ENCODE data around the gene NDUFB4. TPM values are rescaled to one million over a fixed set of nuclear protein-coding genes. Genes with fewer than 3 reads are reported as not detected.
"Not testable (repeated sequence)": the region's sequence is repeated elsewhere in the genome, so short reads cannot be mapped to it uniquely, and the experiment has no call there.

NDUFB4 gene
- total RNA-seq, 1 experiment from 2014 or later, result 96.1 TPM

GRCh38 chr3:120636795-120637401 lies 40.8 kb downstream of the NDUFB4 start:
- H3K27me3 Mint-ChIP-seq (ENCODE audit: insufficient read depth, unreplicated experiment), result no peaks in the 10 kb centered on the region
- intact Hi-C loops (cut with micrococcal nuclease), result no loop called here
- ChIA-PET POLR2A (no interaction called here), CTCF (interaction anchor here (0.6 kb wide), 2 partner anchors 55 to 361 kb away, joined by 3 read pairs; no protein-coding TSS in a partner anchor)
- BruUV-seq (replicated peaks), result no TSS peak
- H3K9me3 Mint-ChIP-seq (ENCODE audit: unreplicated experiment), result no peaks in the 10 kb centered on the region
- DNase-seq (ENCODE audit: unreplicated experiment), result no peak
- TF ChIP-seq CTCF (IDR thresholded peaks at IDR 0.05; ENCODE audit: unreplicated experiment), result no peak
- peaks cover 6% of the 10 kb centered on the region for H3K4me1 Mint-ChIP-seq (ENCODE audit: insufficient read depth, unreplicated experiment)
- H3K27ac Mint-ChIP-seq (ENCODE audit: low read depth, unreplicated experiment), result no peak overlapping the region
- H3K4me3 Mint-ChIP-seq (ENCODE audit: unreplicated experiment), result no peak overlapping the region
- no peaks in the 10 kb centered on the region for H3K36me3 Mint-ChIP-seq (ENCODE audit: insufficient read depth, unreplicated experiment)

GRCh38 chr3:120637851-120638559 lies 41.9 kb downstream of the NDUFB4 start:
- CTCF ChIA-PET, result no interaction called here
- no peaks in the 10 kb centered on the region for H3K27me3 Mint-ChIP-seq (ENCODE audit: insufficient read depth, unreplicated experiment)
- BruUV-seq (replicated peaks), result no TSS peak
- peaks cover 6% of the 10 kb centered on the region for H3K4me1 Mint-ChIP-seq (ENCODE audit: insufficient read depth, unreplicated experiment)
- no peaks in the 10 kb centered on the region for H3K9me3 Mint-ChIP-seq (ENCODE audit: unreplicated experiment)
- H3K36me3 Mint-ChIP-seq (ENCODE audit: insufficient read depth, unreplicated experiment), result no peaks in the 10 kb centered on the region
- no peak overlapping the region for H3K27ac Mint-ChIP-seq (ENCODE audit: low read depth, unreplicated experiment)
- DNase-seq (ENCODE audit: unreplicated experiment), result peak; percentile 10
- H3K4me3 Mint-ChIP-seq (ENCODE audit: unreplicated experiment), result no peak overlapping the region
- intact Hi-C loops (cut with micrococcal nuclease), result no loop called here
- POLR2A ChIA-PET, result no interaction called here
- TF ChIP-seq CTCF (IDR thresholded peaks at IDR 0.05; ENCODE audit: unreplicated experiment), result no peak

- DNase-seq (ENCODE audit: unreplicated experiment); H3K27me3 Mint-ChIP-seq (ENCODE audit: insufficient read depth, unreplicated experiment); H3K27ac Mint-ChIP-seq (ENCODE audit: low read depth, unreplicated experiment); H3K4me1 Mint-ChIP-seq (ENCODE audit: insufficient read depth, unreplicated experiment); H3K9me3 Mint-ChIP-seq (ENCODE audit: unreplicated experiment); intact Hi-C loops (cut with micrococcal nuclease); POLR2A ChIA-PET; CTCF ChIA-PET; H3K4me3 Mint-ChIP-seq (ENCODE audit: unreplicated experiment); H3K36me3 Mint-ChIP-seq (ENCODE audit: insufficient read depth, unreplicated experiment); BruUV-seq (replicated peaks): not testable (repeated sequence)
Measured at GRCh38 chr3:120638820-120639219, 42.7 kb downstream of the NDUFB4 start.

- CTCF ChIA-PET, result no interaction called here
- intact Hi-C loops (cut with micrococcal nuclease), result no loop called here
- H3K27me3 Mint-ChIP-seq (ENCODE audit: insufficient read depth, unreplicated experiment), result no peaks in the 10 kb centered on the region
- DNase-seq (ENCODE audit: unreplicated experiment), result no peak
- TF ChIP-seq CTCF (IDR thresholded peaks at IDR 0.05; ENCODE audit: unreplicated experiment), result no peak
- no peaks in the 10 kb centered on the region for H3K9me3 Mint-ChIP-seq (ENCODE audit: unreplicated experiment)
- H3K4me3 Mint-ChIP-seq (ENCODE audit: unreplicated experiment), result no peak overlapping the region
- no peaks in the 10 kb centered on the region for H3K36me3 Mint-ChIP-seq (ENCODE audit: insufficient read depth, unreplicated experiment)
- H3K27ac Mint-ChIP-seq (ENCODE audit: low read depth, unreplicated experiment), result no peak overlapping the region
- POLR2A ChIA-PET, result no interaction called here
- no TSS peak for BruUV-seq (replicated peaks)
- no peaks in the 10 kb centered on the region for H3K4me1 Mint-ChIP-seq (ENCODE audit: insufficient read depth, unreplicated experiment)
Measured at GRCh38 chr3:120640231-120640630, 44.1 kb downstream of the NDUFB4 start.

Measured in MCF 10A (cell line).